Fibroblast of skin of abdomen (primary cell): ENCODE data around the gene CALN1.
A peak's percentile ranks its signal among the peaks of the same experiment; 100 is the strongest.

Experiments used
- DNase-seq: peaks from one replicate; pipeline ENCODE4 v3.0.0-alpha.2; 2013

The CALN1 gene

GRCh38 chr7:72176875-72177274 is 235.3 kb downstream of the CALN1 start:
- no peak for DNase-seq

- no peak for DNase-seq
Observed at GRCh38 chr7:72170475-72170874, 241.7 kb downstream of the CALN1 start.

GRCh38 chr7:72163271-72163670 is 248.9 kb downstream of the CALN1 start:
- no peak for DNase-seq

GRCh38 chr7:72161534-72161933 is 250.6 kb downstream of the CALN1 start:
- no peak for DNase-seq

- DNase-seq = no peak
Observed at GRCh38 chr7:72159911-72160310, 252.2 kb downstream of the CALN1 start.

GRCh38 chr7:72156671-72157070 is 255.5 kb downstream of the CALN1 start:
- no peak for DNase-seq

GRCh38 chr7:72153132-72153512 is 259.0 kb downstream of the CALN1 start:
- DNase-seq = no peak

- DNase-seq = no peak
Observed at GRCh38 chr7:72152161-72153131, 259.7 kb downstream of the CALN1 start.

GRCh38 chr7:72140566-72140965 is 271.6 kb downstream of the CALN1 start:
- no peak for DNase-seq

GRCh38 chr7:72127136-72127535 is 285.0 kb downstream of the CALN1 start:
- no peak for DNase-seq

GRCh38 chr7:72123913-72124312 is 288.2 kb downstream of the CALN1 start:
- DNase-seq = no peak

GRCh38 chr7:72118366-72118765 is 293.8 kb downstream of the CALN1 start:
- no peak for DNase-seq

GRCh38 chr7:72114129-72114528 is 298.0 kb downstream of the CALN1 start:
- no peak for DNase-seq

GRCh38 chr7:72112992-72113391 is 299.1 kb downstream of the CALN1 start:
- no peak for DNase-seq

GRCh38 chr7:72112530-72112929 is 299.6 kb downstream of the CALN1 start:
- DNase-seq = no peak

- no peak for DNase-seq
Observed at GRCh38 chr7:72111086-72111485, 301.1 kb downstream of the CALN1 start.

GRCh38 chr7:72109566-72109965 is 302.6 kb downstream of the CALN1 start:
- no peak for DNase-seq

- no peak for DNase-seq
Observed at GRCh38 chr7:72106405-72106804, 305.7 kb downstream of the CALN1 start.

- no peak for DNase-seq
Observed at GRCh38 chr7:72101444-72101843, 310.7 kb downstream of the CALN1 start.

- peak; percentile 97 for DNase-seq
Observed at GRCh38 chr7:72099784-72100183, 312.4 kb downstream of the CALN1 start.

- DNase-seq = peak; percentile 99
Observed at GRCh38 chr7:72098807-72099580, 313.1 kb downstream of the CALN1 start.

- DNase-seq = peak; percentile 14
Observed at GRCh38 chr7:72097226-72097625, 314.9 kb downstream of the CALN1 start.

- no peak for DNase-seq
Observed at GRCh38 chr7:72092769-72093168, 319.4 kb downstream of the CALN1 start.

GRCh38 chr7:72087926-72088325 is 324.2 kb downstream of the CALN1 start:
- no peak for DNase-seq
